ENCODE results near the gene EFCAB7.

The EFCAB7 gene

DNA sequence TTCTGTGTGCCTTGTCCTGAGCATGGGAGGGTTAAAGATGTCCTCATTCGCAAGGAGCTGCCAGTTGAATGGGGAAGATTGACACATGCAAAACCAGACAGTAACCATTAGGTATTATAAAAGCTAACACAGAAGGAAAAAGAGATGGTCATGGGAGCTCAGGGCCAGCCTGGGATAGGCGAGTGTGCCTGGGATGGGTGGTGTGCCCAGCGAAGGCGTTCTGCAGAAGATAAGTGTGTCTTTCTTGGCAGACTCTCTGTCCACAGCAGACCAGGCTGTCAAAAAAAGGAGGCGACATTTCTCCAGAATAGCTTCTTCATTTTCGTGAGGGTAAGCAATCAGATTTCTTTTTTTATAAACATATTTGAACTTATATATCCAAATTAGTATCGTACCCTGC lies 84.0 kb downstream of the EFCAB7 start:
- DNase-seq = no peak

DNA sequence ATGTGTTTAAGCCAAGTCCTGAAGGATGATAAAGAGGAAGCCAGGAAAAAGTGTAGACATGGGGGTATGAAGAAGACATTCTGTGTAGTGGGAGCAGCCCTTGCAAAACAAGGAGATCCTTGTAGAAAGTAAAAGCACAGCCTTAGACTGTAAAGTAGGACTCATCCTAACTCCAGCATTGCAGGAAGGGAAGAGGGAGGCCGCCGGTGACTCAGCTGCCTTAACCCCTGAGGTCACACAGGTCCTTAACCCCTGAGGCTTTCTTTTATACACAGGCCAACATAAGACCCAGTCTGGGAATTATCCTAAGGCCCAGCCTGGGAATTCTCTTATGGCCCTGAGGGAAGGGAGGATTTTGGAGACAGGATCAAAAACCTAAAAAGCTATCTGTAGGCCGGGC lies 87.9 kb downstream of the EFCAB7 start:
- DNase-seq = no peak

DNA sequence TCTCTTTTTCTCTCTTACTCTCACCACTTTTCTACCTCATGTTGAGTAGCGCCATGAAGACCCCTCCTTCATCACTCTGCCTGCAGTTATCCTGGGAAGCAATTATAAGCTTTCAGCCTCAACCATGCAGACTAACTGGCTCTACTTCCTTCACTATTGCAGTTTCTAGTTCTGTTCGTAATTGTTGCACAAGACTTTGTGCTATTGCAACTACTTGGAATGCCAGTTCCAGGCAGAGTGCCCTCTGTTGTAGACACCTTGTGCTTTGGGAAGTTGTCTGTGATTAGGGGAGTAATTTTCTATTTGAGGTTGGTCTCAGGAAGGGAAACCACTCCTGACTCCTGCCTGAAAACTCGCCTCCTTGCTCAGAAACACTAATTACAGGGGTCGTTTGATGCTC lies 89.2 kb downstream of the EFCAB7 start:
- no peak for DNase-seq

DNA sequence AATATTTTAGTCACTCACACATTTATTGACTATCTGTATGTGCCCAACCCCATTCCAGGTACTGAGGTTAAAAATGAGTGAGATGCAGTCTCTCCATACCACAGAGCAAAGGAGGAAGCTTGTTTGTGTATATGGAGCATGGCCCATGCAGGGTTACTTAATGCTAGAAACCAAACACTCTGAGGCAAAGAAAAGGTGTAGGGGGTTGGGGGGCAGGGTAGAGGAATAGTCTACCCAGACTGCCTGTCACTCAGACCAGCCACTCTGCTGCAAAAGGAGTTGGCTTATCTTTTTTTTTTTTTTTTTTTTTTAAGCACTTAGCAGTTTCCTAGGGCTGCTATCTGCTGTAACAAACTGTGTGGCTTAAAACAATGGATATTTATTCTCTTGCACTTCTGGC lies 89.6 kb downstream of the EFCAB7 start:
- DNase-seq = no peak

DNA sequence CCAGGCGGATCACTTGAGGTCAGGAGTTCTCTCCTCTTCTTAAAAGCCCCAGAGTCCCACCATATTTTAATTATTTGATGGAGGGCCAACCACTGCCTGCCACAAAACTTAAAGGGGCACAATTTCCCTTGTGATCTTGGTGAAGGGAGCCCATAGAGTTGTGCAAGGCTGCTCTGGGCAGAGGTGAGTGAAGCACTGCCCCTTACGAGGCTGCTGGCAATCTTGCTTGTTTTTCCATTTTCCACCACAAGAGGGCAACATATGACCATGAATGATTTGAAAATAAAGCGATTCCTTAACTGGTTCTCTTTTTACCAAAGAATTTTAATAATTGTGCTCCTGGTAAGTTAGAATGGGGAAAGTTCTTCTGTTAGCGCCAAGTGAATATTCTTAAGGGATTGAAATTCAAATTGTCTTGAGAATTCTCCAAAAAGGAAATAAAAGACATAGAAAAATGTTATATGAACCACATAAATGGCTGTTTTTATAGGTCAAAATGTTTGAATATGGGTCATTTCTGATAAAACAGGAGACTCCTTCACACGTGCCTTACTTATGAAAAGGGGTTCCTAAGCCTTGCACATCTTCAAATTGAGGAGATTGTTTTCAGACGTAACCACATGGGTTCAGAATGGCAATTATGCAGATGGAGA lies 92.6 kb downstream of the EFCAB7 start:
- peak; percentile 62 for DNase-seq

DNA sequence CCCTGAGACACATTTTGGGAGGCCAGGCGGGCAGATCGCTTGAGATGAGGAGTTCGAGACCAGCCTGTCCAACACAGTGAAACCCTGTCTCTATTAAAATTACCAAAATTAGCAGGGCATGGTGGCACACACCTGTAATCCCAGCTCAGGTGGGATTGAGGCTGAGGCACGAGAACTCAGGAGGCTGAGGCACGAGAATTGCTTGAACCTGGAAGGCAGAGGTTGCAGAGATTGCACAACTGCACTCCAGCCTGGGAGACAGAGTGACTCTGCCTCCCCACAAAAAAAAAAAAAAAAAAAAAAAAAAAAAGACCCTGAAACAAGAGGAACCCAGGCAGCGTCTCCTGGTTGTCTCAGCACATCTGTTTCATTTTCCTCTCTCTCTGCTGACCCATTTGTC lies 94.1 kb downstream of the EFCAB7 start:
- DNase-seq = no peak

DNA sequence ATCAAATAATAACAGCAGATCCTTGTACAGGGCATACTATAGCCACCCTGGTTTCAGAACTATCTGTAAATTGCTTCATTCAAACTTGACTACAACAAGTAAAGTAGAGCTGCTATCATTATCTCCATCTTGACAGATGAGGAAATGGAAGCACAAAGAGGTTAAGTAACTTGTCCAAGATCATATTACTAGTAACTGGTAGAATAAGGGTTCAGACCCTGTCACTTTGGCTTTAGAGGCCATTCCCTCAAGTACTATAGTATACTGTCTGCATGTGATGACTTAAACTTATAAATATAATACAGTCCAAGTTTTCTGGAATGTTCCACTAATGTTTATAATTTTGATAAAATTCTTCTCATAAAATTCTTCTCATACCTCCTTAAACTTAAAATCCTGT lies 94.7 kb downstream of the EFCAB7 start:
- no peak for DNase-seq

DNA sequence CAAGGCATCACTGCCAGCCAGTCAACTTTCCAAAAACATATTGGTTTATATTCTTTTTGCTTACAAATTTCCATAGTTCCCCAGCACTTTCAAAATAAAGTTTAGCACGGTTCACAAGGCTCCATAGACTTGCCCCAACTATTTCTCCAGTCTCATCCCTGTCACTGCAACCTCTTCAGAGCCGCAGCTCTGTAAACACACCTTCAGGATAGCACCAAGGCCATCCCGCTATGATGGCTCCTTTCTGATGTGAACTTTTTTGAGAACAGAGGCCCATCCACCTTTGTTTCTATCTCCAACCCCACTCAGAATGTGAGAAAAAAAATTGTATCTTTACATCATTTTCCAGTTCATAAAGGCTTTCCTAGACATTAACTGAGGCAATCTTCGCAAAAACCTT lies 96.2 kb downstream of the EFCAB7 start:
- DNase-seq = no peak

DNA sequence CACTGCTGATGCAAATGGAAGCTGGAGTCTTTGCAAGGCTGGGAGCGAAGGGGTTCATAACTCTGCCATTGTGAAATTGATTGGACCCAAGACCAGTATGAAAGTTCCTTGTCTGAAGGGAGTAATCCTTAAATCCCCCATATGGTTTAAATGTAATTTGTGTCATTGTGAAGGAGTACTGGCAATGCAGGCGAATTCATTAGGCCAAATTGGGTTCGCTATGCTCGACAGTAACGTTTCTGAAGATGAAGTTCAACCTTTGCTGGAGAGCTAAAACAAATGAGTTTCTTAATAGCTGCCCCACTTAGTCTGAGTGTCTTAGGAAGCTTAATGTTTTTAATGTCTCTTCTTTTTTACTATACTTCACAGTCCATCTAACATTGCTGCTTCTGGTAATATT lies 97.3 kb downstream of the EFCAB7 start:
- DNase-seq = no peak

DNA sequence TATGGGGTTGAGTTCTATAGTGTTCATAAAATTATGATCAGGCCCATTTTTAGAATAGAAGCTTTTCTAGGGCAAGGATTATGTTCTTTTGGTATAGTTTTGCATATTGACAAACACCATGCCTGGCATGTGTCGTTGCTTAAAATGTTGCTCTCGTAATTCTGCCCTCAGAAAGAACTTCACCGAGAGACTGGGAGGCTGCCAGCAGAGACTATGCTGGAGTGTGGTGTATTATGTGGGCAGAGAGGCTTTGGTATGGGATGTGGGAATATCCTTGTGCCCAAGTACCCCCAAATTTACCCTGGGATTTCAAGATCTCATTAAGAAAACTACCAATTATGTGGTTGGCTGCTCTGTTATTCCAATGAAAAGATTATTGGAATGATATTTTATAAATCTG lies 97.8 kb downstream of the EFCAB7 start:
- DNase-seq = no peak

DNA sequence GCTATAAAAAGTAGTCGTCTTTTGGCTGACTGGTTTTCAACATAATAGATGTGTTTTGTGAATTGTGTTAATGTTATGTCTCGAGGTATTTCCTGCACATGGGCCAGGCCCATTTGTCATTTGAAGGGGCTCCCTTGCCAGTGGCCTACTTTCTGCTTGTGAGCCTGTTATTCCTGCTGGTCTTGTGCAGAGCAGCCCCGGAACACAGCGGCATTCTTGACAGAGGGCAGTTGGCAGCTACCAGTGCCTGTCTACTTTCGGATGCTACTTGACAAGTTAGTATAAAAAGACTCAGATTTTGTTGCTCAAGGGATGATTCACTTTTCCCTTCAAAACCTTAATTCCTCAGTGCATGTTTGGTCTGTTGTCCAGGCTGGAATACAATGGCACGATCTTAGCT lies 98.4 kb downstream of the EFCAB7 start:
- DNase-seq = no peak

Data from right hindlimb (tissue), 1 donor.